Measurements from ENCODE around the gene NRXN3.

Gene NRXN3

GRCh38 chr14:79193689-79194477, 1023.7 kb downstream of the NRXN3 start:
- H3K4me3 ChIP-seq (replicated peaks; ENCODE audit: low read depth, low read length) = no peak overlapping the region
- TF ChIP-seq, protein P1, sequence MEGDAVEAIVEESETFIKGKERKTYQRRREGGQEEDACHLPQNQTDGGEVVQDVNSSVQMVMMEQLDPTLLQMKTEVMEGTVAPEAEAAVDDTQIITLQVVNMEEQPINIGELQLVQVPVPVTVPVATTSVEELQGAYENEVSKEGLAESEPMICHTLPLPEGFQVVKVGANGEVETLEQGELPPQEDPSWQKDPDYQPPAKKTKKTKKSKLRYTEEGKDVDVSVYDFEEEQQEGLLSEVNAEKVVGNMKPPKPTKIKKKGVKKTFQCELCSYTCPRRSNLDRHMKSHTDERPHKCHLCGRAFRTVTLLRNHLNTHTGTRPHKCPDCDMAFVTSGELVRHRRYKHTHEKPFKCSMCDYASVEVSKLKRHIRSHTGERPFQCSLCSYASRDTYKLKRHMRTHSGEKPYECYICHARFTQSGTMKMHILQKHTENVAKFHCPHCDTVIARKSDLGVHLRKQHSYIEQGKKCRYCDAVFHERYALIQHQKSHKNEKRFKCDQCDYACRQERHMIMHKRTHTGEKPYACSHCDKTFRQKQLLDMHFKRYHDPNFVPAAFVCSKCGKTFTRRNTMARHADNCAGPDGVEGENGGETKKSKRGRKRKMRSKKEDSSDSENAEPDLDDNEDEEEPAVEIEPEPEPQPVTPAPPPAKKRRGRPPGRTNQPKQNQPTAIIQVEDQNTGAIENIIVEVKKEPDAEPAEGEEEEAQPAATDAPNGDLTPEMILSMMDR (IDR thresholded peaks at IDR 0.05; ENCODE audit: low read depth, low read length, missing control alignments) = no peak
- DNase-seq (ENCODE audit: extremely low read depth, low read depth) = no peak

DNA sequence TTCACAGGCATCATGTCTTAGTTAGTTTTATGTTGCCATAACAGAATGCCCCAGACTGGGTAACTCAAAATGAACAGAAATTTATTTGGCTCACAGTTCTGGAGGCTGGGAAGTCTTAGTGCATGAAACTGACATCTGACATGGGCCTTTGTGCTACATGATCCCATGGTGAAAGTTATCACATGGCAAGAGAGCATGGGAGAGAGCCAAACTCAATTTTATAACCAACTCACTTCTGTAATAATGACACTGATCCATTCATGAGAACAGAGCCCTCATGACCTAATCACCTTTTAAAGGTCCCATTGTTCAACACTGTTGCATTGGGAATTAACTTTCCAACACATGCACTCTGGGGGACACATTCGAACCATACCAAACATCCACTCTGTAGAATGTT, 1026.0 kb downstream of the NRXN3 start:
- no peak overlapping the region for H3K4me3 ChIP-seq (replicated peaks; ENCODE audit: low read depth, low read length)
- TF ChIP-seq, protein P1 (IDR thresholded peaks at IDR 0.05; ENCODE audit: low read depth, low read length, missing control alignments) = no peak
- no peak for DNase-seq (ENCODE audit: extremely low read depth, low read depth)

DNA sequence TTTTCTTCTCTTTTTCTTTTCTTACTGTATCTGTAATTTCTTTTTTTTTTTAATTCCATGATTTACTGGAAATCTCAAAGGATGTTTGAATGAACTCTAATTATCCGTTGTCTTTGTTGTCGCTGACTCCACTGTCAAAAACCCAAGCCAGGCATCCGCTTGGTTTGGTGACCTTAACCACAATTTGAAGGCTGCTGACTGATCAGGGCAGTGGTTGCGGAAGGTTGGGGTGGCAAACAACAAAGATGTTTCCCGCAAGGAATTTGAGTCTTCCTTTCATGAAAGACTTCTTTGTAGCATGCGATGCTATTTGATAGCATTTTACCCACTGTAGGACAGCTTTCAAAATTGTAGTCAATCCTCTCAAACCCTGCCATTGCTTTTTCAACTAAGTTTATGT, 1027.3 kb downstream of the NRXN3 start:
- H3K4me3 ChIP-seq (replicated peaks; ENCODE audit: low read depth, low read length) = no peak overlapping the region
- DNase-seq (ENCODE audit: extremely low read depth, low read depth) = no peak
- TF ChIP-seq, protein P1 (IDR thresholded peaks at IDR 0.05; ENCODE audit: low read depth, low read length, missing control alignments) = no peak

DNA sequence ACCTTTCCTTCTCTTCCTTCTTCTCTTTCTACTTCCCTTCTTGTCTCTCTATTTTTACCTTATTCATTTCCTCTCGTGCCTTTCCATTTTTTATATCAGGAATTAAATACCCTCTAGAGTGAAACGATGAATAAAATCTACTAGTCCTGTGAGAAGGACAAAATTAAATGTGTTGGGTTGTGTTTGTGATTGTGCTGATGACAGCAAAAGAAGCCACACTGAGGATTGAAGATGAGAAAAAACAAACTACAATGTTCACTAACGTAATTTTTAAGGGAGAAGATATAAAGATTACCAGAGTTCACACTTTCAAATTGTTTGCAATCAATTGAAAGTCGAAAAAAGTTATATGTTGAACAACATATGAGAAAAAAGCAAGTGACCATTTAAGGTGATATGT, 1029.0 kb downstream of the NRXN3 start:
- TF ChIP-seq, protein P1 (IDR thresholded peaks at IDR 0.05; ENCODE audit: low read depth, low read length, missing control alignments) = no peak
- H3K4me3 ChIP-seq (replicated peaks; ENCODE audit: low read depth, low read length) = no peak overlapping the region
- DNase-seq (ENCODE audit: extremely low read depth, low read depth) = no peak

DNA sequence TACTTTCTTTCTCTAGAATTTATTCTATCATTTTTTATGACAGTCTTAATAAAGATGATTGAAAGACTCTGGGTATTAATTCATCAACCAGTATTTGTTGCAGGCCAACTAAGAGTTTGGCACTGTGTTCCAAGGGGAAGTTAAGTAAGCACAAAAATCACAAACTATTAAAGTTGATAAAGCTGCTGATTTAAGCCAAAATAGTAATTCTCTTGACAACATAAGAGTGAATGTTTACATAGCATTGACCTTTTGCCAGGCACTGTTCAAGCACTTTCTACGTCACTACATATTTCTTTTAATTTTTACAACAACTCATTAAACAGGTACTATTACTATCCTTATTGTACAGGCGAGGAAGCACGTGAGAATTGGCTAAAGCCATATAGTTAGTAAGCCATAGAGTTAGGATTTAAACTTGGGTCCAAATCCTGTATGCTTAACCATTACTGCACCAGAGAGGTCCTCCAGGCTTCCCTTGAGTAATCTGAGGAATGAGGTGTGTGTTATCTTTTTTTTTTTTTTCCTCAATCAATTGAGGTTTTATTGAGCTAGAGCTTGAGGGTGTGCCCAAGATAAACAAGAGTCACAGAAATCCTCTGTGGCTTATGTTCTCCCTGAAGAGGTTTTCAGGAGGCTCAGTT, 1031.5 kb downstream of the NRXN3 start:
- DNase-seq (ENCODE audit: extremely low read depth, low read depth) = no peak
- no peak overlapping the region for H3K4me3 ChIP-seq (replicated peaks; ENCODE audit: low read depth, low read length)
- TF ChIP-seq, protein P1 (IDR thresholded peaks at IDR 0.05; ENCODE audit: low read depth, low read length, missing control alignments) = no peak

GRCh38 chr14:79204591-79204990, 1034.4 kb downstream of the NRXN3 start:
- H3K4me3 ChIP-seq (replicated peaks; ENCODE audit: low read depth, low read length) = no peak overlapping the region
- TF ChIP-seq, protein P1 (IDR thresholded peaks at IDR 0.05; ENCODE audit: low read depth, low read length, missing control alignments) = no peak
- DNase-seq (ENCODE audit: extremely low read depth, low read depth) = no peak

All from HFF-Myc (cell line).